Activated naive CD4-positive, alpha-beta T cell treated with anti-CD3 and anti-CD28 coated beads, Interleukin-2, amount 10 ng/mL, durations not matched to agents 7 days and 5 days (primary cell): Measurements from ENCODE around the gene PRKAG2.
"Not testable (repeated sequence)": the region's sequence is repeated elsewhere in the genome, so short reads cannot be mapped to it uniquely, and the experiment has no call there.

Source experiments
- CTCF ChIA-PET: fragments of 350-600 bp; sonication (Branson Sonifier 250); formaldehyde crosslinking; loops from one replicate; lab custom pipeline; 2021; ENCODE audit warnings: antibody characterized with exemption; lab: Charles Lee
- DNase-seq: peaks from one replicate; pipeline ENCODE4 v3.0.0-alpha.2; 2020
- H3K27ac Mint-ChIP-seq: one replicate; pipeline ENCODE4 v1.8.0; 2021; ENCODE audit warnings: mild to moderate bottlenecking, moderate library complexity, mixed read lengths
- H3K27me3 Mint-ChIP-seq: one replicate; pipeline ENCODE4 v1.8.0; 2021; ENCODE audit warnings: mild to moderate bottlenecking, mixed read lengths
- H3K36me3 Mint-ChIP-seq: one replicate; pipeline ENCODE4 v1.8.0; 2021; ENCODE audit warnings: mixed read lengths
- H3K4me1 Mint-ChIP-seq: one replicate; pipeline ENCODE4 v1.8.0; 2021; ENCODE audit warnings: mixed read lengths
- H3K4me3 Mint-ChIP-seq: one replicate; pipeline ENCODE4 v1.8.0; 2021; ENCODE audit warnings: mild to moderate bottlenecking, moderate library complexity, mixed read lengths
- H3K9me3 Mint-ChIP-seq: one replicate; pipeline ENCODE4 v1.8.0; 2021; ENCODE audit warnings: mixed read lengths

PRKAG2 gene

DNA sequence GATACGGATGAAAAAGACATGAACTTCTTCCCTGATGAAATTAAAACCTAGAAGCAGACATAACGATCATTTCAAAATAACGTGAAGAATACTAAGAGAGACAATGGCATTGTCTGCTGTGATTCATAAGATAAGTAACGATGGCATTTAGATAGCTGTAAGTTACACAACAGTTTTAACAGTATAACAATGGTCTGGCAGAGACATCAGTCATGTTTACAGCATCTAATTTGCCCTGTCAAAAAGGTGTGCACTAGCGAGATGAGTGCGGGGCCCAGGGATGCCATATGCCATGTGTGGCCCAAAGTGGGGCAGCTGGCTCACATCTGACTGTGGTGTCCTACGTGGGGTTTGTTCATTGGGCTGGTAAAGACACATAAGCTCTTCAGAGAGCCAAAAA is 301.5 kb downstream of the PRKAG2 start:
- peaks cover 13% of the 10 kb centered on the region for H3K9me3 Mint-ChIP-seq
- no peak overlapping the region for H3K4me3 Mint-ChIP-seq
- no peak overlapping the region for H3K27ac Mint-ChIP-seq
- no peak for DNase-seq
- peaks cover 18% of the 10 kb centered on the region for H3K36me3 Mint-ChIP-seq
- H3K4me1 Mint-ChIP-seq = no peaks in the 10 kb centered on the region
- H3K27me3 Mint-ChIP-seq = no peaks in the 10 kb centered on the region
- CTCF ChIA-PET = interaction anchor here (0.7 to 1.2 kb wide), 2 partner anchors 29 to 55 kb away, joined by 3 read pairs; no protein-coding TSS in a partner anchor

DNA sequence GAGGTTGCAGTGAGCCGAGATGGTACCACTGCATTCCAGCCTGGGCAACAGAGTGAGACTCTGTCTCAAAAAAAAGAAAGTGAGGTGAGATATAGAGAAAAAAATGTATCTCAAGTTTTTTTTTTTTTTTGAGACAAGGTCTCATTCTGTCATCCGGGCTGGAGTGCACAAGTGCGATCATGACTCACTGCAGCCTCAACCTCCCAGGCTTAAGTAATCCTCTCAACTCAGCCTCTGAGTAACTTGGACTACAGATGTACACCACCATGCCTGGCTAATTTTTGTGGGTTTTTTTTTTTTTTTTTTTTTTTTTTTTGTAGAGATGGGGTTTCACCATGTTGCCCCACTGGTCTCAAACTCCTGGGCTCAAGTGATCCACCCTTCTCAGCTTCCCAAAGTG is 303.9 kb downstream of the PRKAG2 start:
- H3K4me3 Mint-ChIP-seq, DNase-seq, CTCF ChIA-PET, H3K4me1 Mint-ChIP-seq, H3K27me3 Mint-ChIP-seq, H3K27ac Mint-ChIP-seq, H3K9me3 Mint-ChIP-seq: not testable (repeated sequence)
- H3K36me3 Mint-ChIP-seq = peaks cover 10% of the 10 kb centered on the region

DNA sequence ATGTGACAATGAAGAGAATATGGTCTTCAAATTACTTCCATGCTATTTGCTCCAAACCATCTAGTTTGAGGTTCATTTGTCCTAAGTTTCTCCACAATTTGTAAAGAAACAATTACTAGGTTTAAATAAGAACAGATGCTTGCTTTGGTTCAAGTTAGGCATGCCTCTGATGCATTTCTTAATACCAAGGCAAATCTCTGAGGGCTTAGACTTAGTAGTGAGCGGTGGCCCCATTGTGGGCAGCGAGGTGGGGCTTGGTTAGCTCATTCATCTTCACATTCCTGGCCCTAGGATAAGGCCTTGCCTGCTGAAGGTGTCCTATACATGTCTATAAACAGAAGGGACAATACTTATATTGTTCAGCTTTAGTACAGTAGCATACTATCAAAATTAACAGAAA is 304.8 kb downstream of the PRKAG2 start:
- H3K4me3 Mint-ChIP-seq = no peak overlapping the region
- no peaks in the 10 kb centered on the region for H3K4me1 Mint-ChIP-seq
- no peak overlapping the region for H3K27ac Mint-ChIP-seq
- CTCF ChIA-PET = interaction anchor here (1.2 to 3.9 kb wide), 3 partner anchors 187 to 211 kb away, joined by 3 to 20 read pairs (median 3); no protein-coding TSS in a partner anchor
- DNase-seq = no peak
- no peaks in the 10 kb centered on the region for H3K9me3 Mint-ChIP-seq
- no peaks in the 10 kb centered on the region for H3K27me3 Mint-ChIP-seq
- peaks cover 10% of the 10 kb centered on the region for H3K36me3 Mint-ChIP-seq

DNA sequence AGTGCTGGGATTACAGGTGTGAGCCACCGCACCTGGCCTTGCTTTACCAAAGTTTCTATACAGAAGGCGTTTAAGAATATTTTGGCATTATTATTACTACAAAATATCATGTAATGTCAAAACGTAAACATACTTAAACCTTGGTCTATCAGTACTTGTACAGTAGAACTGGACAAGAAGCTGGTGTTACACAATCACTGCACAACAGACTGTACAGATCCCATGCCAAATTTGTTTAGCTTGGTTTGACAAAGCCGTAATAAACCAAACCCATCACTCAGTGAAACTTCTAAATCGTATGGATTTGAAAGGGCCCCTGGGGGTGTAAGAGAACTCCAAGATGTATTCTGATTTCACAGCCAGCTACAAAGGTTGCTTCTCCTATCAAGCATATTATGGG is 305.4 kb downstream of the PRKAG2 start:
- no peaks in the 10 kb centered on the region for H3K4me1 Mint-ChIP-seq
- CTCF ChIA-PET = interaction anchor here (1.2 to 3.9 kb wide), 3 partner anchors 188 to 211 kb away, joined by 3 to 20 read pairs (median 3); no protein-coding TSS in a partner anchor
- H3K27me3 Mint-ChIP-seq = no peaks in the 10 kb centered on the region
- H3K9me3 Mint-ChIP-seq = no peaks in the 10 kb centered on the region
- DNase-seq = no peak
- H3K36me3 Mint-ChIP-seq = peaks cover 10% of the 10 kb centered on the region
- H3K4me3 Mint-ChIP-seq = no peak overlapping the region
- H3K27ac Mint-ChIP-seq = no peak overlapping the region

DNA sequence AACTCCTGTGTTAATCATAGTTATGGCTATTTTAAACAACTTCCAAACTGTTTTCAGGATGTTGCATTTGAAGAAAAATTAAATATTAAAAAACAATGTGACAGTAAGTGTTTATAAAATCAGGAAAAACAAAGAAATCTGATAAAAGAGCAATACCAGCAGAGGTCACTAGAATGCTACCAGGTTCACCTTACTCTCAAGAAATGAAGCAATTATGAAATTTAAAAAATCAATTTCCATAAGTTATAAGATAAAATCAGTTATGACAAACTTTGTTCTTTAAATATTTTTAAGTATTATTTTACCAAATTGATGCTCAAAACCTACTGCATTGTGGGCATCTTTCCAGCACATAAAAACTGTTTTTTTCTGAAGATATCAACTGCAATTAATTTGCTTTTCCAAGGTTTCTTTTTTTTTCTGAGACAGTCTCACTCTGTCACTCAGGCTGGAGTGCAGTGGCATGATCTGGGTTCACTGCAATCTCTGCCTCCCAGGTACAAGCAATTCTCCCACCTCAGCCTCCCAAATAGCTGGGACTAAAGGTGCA is 306.5 kb downstream of the PRKAG2 start:
- H3K27me3 Mint-ChIP-seq = no peaks in the 10 kb centered on the region
- no peaks in the 10 kb centered on the region for H3K9me3 Mint-ChIP-seq
- H3K4me1 Mint-ChIP-seq = no peaks in the 10 kb centered on the region
- H3K36me3 Mint-ChIP-seq = peaks cover 8% of the 10 kb centered on the region
- no peak for DNase-seq
- CTCF ChIA-PET = interaction anchor here (3.9 kb wide), 1 partner anchor 189 kb away, joined by 20 read pairs; no protein-coding TSS in a partner anchor
- no peak overlapping the region for H3K4me3 Mint-ChIP-seq
- H3K27ac Mint-ChIP-seq = no peak overlapping the region

DNA sequence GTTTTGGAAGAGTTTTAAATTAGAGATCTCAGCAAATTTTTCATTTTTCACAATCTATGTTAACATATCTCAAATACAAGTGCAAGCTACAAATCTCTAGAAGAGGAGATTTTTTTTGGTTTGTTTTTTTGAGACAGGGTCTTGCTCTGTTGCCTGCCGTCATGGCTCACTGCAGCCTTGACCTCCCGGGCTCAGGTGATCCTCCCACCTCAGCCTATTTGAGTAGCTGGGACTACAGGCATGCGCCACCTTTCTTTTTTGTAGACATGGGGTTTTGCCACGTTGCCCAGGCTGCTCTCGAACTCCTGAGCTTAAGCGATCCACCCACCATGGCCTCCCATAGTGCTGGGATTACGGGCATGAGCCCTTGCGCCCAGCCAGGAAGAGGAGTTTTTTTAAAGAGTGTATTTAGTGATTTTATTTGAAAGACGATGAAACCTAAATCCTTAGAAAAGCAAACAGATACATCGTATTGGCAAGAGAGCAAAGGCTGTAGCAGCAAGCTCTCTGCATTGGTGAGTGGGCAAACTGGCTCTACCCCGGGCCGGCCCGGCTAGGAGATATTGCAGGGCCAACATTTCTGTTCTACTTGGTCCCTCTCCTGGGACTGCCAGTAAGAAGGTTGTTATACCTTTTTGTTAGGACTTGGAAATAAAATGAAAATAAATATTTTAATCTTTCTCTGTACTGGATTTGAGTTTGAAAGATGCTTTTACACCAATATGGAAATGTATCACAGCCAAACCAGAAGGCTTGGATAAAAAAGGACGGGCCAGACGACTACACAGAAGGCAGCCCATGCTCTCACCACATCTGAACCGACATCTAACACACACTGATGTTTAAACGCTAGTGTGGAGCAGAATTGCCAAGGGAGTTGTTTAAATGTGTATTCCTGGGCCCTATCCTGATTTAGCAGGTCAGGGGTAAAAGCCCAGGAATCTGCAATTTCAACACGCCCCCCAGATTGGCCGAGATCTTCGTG is 307.7 kb downstream of the PRKAG2 start:
- CTCF ChIA-PET = interaction anchor here (0.7 to 3.9 kb wide), 3 partner anchors 190 to 213 kb away, joined by 3 to 20 read pairs (median 3); no protein-coding TSS in a partner anchor
- no peaks in the 10 kb centered on the region for H3K9me3 Mint-ChIP-seq
- H3K27me3 Mint-ChIP-seq = no peaks in the 10 kb centered on the region
- H3K36me3 Mint-ChIP-seq = peaks cover 8% of the 10 kb centered on the region
- no peaks in the 10 kb centered on the region for H3K4me1 Mint-ChIP-seq
- no peak overlapping the region for H3K27ac Mint-ChIP-seq
- H3K4me3 Mint-ChIP-seq = no peak overlapping the region
- DNase-seq = no peak

DNA sequence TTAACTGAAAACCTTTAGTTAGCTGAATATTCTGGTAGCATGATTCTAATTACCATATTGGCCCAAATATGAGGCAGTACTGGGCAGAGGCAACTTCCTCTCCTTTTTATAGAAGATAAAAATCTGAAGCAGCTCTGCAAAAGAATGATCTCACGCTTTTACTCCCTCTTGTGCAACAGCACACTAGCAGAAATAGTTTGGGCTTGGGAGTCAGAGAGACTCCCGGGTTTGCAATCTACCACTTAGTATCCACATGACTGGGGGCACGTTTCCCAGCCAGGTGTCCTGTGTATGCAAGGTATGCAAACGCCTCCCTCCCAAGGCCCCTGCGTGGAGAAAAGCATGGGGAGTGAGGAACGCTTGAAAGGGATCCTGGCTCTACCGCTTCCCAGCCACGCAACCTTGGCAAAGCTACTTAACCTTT is 310.0 kb downstream of the PRKAG2 start:
- Mint-ChIP-seq H3K4me3 (no peak overlapping the region), H3K9me3 (no peaks in the 10 kb centered on the region), H3K27me3 (no peaks in the 10 kb centered on the region), H3K27ac (no peak overlapping the region), H3K4me1 (no peaks in the 10 kb centered on the region), H3K36me3 (peaks cover 12% of the 10 kb centered on the region)
- DNase-seq = no peak
- CTCF ChIA-PET = interaction anchor here (1.2 kb wide), 1 partner anchor 53 kb away, joined by 3 read pairs; no protein-coding TSS in a partner anchor

DNA sequence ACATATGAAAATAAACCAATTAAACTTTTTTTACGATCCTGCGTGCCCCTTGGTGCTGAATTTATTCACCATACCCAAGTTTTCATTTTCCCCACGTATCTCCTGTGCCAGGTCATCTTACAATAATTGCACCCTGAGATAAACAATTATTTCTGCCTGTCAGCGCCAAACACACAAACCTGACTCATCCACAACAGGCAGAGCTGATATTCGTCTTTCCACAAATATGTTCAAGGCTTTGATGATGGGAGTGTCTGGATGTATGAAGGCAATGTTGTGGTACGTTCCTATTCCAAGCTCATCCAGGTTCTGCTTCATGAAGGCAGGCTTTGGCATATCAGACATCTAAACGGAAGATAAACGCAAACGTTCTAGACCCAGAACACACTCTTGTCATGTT is 311.4 kb downstream of the PRKAG2 start:
- Mint-ChIP-seq H3K27ac (no peak overlapping the region), H3K4me3 (no peak overlapping the region), H3K27me3 (no peaks in the 10 kb centered on the region), H3K4me1 (peaks cover 5% of the 10 kb centered on the region), H3K36me3 (peaks cover 13% of the 10 kb centered on the region), H3K9me3 (no peaks in the 10 kb centered on the region)
- CTCF ChIA-PET = interaction anchor here (1.2 kb wide), 1 partner anchor 54 kb away, joined by 3 read pairs; no protein-coding TSS in a partner anchor
- no peak for DNase-seq

DNA sequence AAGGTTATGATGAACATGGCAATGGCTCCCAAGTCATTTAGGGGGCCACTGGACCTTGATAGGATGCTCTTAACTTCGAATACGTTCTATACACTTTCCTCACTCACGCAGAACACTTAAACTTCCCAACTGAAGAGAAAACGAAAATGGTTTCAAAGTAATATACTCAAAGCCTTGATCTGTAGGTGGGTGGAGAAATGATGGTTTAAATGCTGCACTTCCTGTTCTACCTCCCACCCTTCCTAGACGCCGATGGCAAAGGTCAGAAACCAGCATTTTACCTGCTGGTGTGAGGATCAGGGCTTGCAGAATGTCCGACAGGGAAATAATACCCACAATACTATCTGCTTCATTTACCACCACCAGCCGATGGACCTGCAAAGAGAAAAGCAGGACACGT is 316.7 kb downstream of the PRKAG2 start:
- Mint-ChIP-seq H3K27ac (peak overlapping the region; percentile 43), H3K4me3 (no peak overlapping the region), H3K9me3 (no peaks in the 10 kb centered on the region), H3K27me3 (no peaks in the 10 kb centered on the region), H3K36me3 (peaks cover 23% of the 10 kb centered on the region), H3K4me1 (peaks cover 22% of the 10 kb centered on the region)
- CTCF ChIA-PET = no interaction called here
- DNase-seq = no peak

DNA sequence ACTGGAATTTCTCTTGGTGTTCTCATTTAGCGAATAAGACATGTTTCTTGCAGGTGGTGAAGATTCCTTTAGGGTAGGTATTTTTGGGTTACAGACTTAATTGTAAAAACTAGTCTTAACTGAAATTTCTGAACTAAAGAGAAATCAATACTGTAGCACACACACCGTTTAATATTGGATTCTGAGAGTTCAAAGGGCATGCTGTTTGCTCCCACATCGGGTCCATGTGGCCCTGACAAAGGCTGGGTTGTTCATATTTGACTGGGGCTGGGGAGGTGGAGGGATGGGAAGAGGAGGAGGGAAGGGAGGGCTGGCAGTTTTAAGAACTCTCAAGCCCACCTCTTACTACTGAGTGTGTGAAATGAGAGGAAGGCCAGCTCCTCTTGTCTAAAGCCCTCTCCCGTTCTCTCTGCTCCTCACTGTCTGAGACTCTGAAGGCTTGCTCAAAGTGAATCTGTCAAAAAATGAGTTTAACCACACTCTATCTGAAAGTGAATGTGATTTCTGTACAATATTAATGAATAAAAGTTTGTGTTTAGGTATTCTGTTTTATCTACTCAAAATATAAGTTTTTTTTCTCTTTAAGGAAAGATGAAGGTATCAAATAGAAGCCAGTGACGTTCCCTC is 317.2 kb downstream of the PRKAG2 start:
- H3K4me3 Mint-ChIP-seq = no peak overlapping the region
- peaks cover 22% of the 10 kb centered on the region for H3K4me1 Mint-ChIP-seq
- no peaks in the 10 kb centered on the region for H3K27me3 Mint-ChIP-seq
- no peak for DNase-seq
- CTCF ChIA-PET = no interaction called here
- H3K9me3 Mint-ChIP-seq = no peaks in the 10 kb centered on the region
- H3K36me3 Mint-ChIP-seq = peaks cover 23% of the 10 kb centered on the region
- no peak overlapping the region for H3K27ac Mint-ChIP-seq

DNA sequence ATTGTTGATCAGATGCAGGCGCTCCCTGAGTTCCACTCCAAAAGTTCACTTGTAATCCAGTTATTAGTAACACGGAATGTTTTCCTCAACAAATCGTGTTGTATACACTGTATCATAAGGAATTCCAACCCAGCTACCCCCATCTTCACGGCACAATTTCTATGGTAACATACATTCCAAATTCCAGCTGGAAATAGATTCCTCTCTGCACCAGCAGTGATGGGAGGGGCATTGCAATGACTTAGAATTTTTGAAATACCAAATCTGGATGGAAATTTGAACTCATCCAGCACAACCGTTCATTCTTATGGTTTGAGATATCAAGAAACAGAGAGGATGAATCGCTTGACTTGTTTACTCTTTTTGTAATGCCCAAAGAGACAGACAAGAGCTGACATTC is 318.3 kb downstream of the PRKAG2 start:
- no peaks in the 10 kb centered on the region for H3K27me3 Mint-ChIP-seq

DNA sequence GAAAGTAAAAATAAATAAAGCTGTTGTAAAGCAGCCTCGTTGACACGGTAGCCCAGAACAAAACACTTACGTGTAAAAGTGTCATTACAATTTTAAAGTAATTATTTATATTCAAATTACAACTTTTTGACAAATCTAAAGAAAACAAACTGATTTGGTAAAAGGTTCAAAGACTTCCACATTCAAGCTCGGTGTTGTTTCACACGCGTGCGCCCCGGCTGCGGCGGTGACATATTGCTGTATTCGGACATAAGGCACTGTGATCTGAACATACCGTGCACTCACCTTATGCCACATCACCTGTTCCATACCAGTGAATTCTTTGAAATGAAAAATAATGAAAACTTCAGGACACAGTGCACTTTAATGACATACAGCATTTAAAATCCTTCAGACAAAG is 320.3 kb downstream of the PRKAG2 start:
- CTCF ChIA-PET = no interaction called here
- Mint-ChIP-seq H3K9me3 (no peaks in the 10 kb centered on the region), H3K4me1 (peaks cover 22% of the 10 kb centered on the region), H3K4me3 (no peak overlapping the region), H3K36me3 (peaks cover 17% of the 10 kb centered on the region), H3K27ac (no peak overlapping the region), H3K27me3 (peaks cover 18% of the 10 kb centered on the region)
- DNase-seq = no peak

More for the DNA sequence above, 318.3 kb downstream of the PRKAG2 start:
- Mint-ChIP-seq H3K27ac (no peak overlapping the region), H3K9me3 (no peaks in the 10 kb centered on the region), H3K4me3 (no peak overlapping the region), H3K4me1 (peaks cover 22% of the 10 kb centered on the region), H3K36me3 (peaks cover 23% of the 10 kb centered on the region)
- DNase-seq = no peak
- CTCF ChIA-PET = no interaction called here

DNA sequence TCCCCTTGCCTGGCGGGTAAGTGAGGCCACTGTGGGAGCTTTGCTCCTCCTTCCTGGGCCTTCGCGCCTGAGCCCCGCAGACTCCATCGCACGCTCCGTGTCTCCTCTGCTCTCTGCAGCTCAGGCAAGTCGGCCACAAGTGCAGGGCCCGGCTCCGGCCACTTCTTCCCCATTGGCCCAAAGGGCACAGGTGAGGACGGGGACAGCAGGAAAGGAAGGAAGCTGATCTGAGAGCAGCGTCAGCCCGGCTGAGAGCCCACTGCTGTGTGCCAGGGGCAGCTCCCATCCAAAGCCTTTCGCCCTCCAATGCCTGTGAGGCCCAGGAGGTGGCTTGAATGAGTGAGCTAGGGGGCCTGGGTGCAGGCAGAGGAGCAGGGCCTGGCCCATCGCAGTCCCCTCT is 323.6 kb downstream of the PRKAG2 start:
- H3K36me3 Mint-ChIP-seq = no peaks in the 10 kb centered on the region
- DNase-seq = no peak
- no peaks in the 10 kb centered on the region for H3K9me3 Mint-ChIP-seq
- no peaks in the 10 kb centered on the region for H3K4me1 Mint-ChIP-seq
- H3K4me3 Mint-ChIP-seq = no peak overlapping the region
- peaks cover 32% of the 10 kb centered on the region for H3K27me3 Mint-ChIP-seq
- CTCF ChIA-PET = no interaction called here
- H3K27ac Mint-ChIP-seq = no peak overlapping the region
